ENCODE measurements around the gene DHRSX.

GRCh38 chrX:2334237-2334636, 166.5 kb downstream of the DHRSX start:
- no peak for TF ChIP-seq CTCF (IDR thresholded peaks at IDR 0.05)
- no peak for TF ChIP-seq POLR2AphosphoS5 (IDR thresholded peaks at IDR 0.05)
- TF ChIP-seq POLR2A (IDR thresholded peaks at IDR 0.05), result no peak

Measured in prostate gland (tissue), 2 donors.